Ovary (tissue), 3 donors: Measurements from ENCODE around the gene SLC27A5.

Source experiments
- EP300 ChIP-seq: sonication (generic); formaldehyde crosslinking; IDR thresholded peaks from one replicate; pipeline ENCODE4 v1.6.1; 2017; ENCODE audit warnings: antibody characterized with exemption
- POLR2A ChIP-seq: fragments of 450-650 bp; IDR thresholded peaks from one replicate; pipeline ENCODE4 v1.6.1; 2017; ENCODE audit warnings: antibody characterized with exemption, mild to moderate bottlenecking, moderate library complexity
- TF ChIP-seq, protein P1 (sequence below), 3 donors: fragments of 450-650 bp in 2 of 3; fragments of 200-600 bp in 1 of 3; IDR thresholded peaks; one replicate each; pipeline versions ENCODE4 v1.5.1 to v1.8.0; 2016 to 2022; ENCODE audit warnings: antibody characterized with exemption in 3 of 3, mild to moderate bottlenecking in 1 of 3
- donor health status: DM: no; HTN: no; CAD: no.

DNA sequence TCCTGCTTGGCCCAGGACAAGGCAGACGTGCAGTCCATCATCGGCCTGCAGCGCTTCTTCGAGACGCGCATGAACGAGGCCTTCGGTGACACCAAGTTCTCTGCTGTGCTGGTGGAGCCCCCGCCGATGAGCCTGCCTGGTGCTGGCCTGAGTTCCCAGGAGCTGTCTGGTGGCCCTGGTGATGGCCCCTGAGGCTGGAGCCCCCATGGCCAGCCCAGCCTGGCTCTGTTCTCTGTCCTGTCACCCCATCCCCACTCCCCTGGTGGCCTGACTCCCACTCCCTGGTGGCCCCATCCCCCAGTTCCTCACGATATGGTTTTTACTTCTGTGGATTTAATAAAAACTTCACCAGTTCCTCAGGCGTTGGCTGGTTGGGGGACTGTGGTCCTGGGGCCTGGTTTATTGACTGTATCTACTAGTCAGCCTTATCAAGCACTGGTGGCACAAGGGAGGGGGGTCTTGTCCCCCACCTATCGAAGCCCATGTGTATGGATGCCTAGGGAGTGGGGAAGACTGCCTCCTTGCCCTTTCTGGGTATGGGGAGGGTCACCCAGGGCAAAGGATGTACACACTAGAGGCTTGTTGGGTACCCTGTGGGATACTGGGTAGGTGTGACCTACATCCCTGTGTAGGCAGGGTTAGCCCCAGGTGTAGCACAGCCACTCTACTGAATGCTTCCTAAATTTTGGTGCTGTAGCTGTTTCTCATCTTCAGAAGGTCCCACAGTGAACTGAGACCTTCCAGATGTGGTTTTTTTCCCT is 38.8 kb upstream of the SLC27A5 start:
- TF ChIP-seq, protein P1, sequence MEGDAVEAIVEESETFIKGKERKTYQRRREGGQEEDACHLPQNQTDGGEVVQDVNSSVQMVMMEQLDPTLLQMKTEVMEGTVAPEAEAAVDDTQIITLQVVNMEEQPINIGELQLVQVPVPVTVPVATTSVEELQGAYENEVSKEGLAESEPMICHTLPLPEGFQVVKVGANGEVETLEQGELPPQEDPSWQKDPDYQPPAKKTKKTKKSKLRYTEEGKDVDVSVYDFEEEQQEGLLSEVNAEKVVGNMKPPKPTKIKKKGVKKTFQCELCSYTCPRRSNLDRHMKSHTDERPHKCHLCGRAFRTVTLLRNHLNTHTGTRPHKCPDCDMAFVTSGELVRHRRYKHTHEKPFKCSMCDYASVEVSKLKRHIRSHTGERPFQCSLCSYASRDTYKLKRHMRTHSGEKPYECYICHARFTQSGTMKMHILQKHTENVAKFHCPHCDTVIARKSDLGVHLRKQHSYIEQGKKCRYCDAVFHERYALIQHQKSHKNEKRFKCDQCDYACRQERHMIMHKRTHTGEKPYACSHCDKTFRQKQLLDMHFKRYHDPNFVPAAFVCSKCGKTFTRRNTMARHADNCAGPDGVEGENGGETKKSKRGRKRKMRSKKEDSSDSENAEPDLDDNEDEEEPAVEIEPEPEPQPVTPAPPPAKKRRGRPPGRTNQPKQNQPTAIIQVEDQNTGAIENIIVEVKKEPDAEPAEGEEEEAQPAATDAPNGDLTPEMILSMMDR (IDR thresholded peaks at IDR 0.05), result no peak
- no peak for TF ChIP-seq POLR2A
- no peak for TF ChIP-seq EP300
